LHCN-M2 (cell line): ENCODE data around the gene PROSER2. TPM values are rescaled to one million over a fixed set of nuclear protein-coding genes. Genes with fewer than 3 reads are reported as not detected.
"Not testable (repeated sequence)": the region's sequence is repeated elsewhere in the genome, so short reads cannot be mapped to it uniquely, and the experiment has no call there.

Experiments used
- DNase-seq: peaks from one replicate; pipeline ENCODE4 v3.0.0-alpha.2; 2012; ENCODE audit warnings: low read depth
- total RNA-seq: library from RNA; depleted of rRNA; stranded (reverse); fragments of >200 nt; gene quantifications from 2 replicates; pipeline ENCODE4 v1.2.3, GENCODE V29; 2014

PROSER2 gene
- total RNA-seq, 1 experiment from 2014 or later, result 6.9 TPM

- DNase-seq, result no peak
These were observed 12.5 kb downstream of the PROSER2 start for GRCh38 chr10:11835704-11836103.

- no peak for DNase-seq
These were observed 14.4 kb downstream of the PROSER2 start for GRCh38 chr10:11837372-11838161.

GRCh38 chr10:11838298-11838852 lies 15.2 kb downstream of the PROSER2 start:
- no peak for DNase-seq

GRCh38 chr10:11841375-11841774 lies 18.2 kb downstream of the PROSER2 start:
- no peak for DNase-seq

- no peak for DNase-seq
These were observed 19.3 kb downstream of the PROSER2 start for GRCh38 chr10:11842411-11842810.

GRCh38 chr10:11845113-11845512 lies 22.0 kb downstream of the PROSER2 start:
- DNase-seq, result no peak

GRCh38 chr10:11846542-11846941 lies 23.4 kb downstream of the PROSER2 start:
- DNase-seq, result no peak

GRCh38 chr10:11849277-11849676 lies 26.1 kb downstream of the PROSER2 start:
- no peak for DNase-seq

- peak; percentile 60 for DNase-seq
These were observed 26.8 kb downstream of the PROSER2 start for GRCh38 chr10:11849911-11850310.

- no peak for DNase-seq
These were observed 28.8 kb downstream of the PROSER2 start for GRCh38 chr10:11851910-11852309.

GRCh38 chr10:11852637-11853036 lies 29.5 kb downstream of the PROSER2 start:
- not testable (repeated sequence) for DNase-seq

- no peak for DNase-seq
These were observed 30.3 kb downstream of the PROSER2 start for GRCh38 chr10:11853468-11853867.

GRCh38 chr10:11854301-11854700 lies 31.1 kb downstream of the PROSER2 start:
- DNase-seq, result no peak

GRCh38 chr10:11856089-11856488 lies 32.9 kb downstream of the PROSER2 start:
- DNase-seq, result no peak

GRCh38 chr10:11856678-11857077 lies 33.5 kb downstream of the PROSER2 start:
- DNase-seq, result peak; percentile 75

GRCh38 chr10:11858093-11858492 lies 34.9 kb downstream of the PROSER2 start:
- no peak for DNase-seq

- DNase-seq, result no peak
These were observed 38.2 kb downstream of the PROSER2 start for GRCh38 chr10:11861341-11861740.

GRCh38 chr10:11861811-11862428 lies 38.8 kb downstream of the PROSER2 start:
- DNase-seq, result no peak

GRCh38 chr10:11863353-11864109 lies 40.4 kb downstream of the PROSER2 start:
- no peak for DNase-seq

- no peak for DNase-seq
These were observed 41.6 kb downstream of the PROSER2 start for GRCh38 chr10:11864727-11865126.

- DNase-seq, result no peak
These were observed 42.4 kb downstream of the PROSER2 start for GRCh38 chr10:11865561-11865960.
